GM12892 (cell line): ENCODE results near the gene ADGRL1.
"Not testable (repeated sequence)": the region's sequence is repeated elsewhere in the genome, so short reads cannot be mapped to it uniquely, and the experiment has no call there.

Experiments
- POLR2A ChIP-seq: IDR thresholded peaks from 2 replicates; pipeline ENCODE4 v1.6.1; 2011; ENCODE audit warnings: low read depth, low read length, control low read depth
- POLR2AphosphoS5 ChIP-seq: IDR thresholded peaks from 2 replicates; pipeline ENCODE4 v1.6.1; 2011; ENCODE audit warnings: low read depth, low read length, control low read depth
- TAF1 ChIP-seq: IDR thresholded peaks from 2 replicates; pipeline ENCODE4 v1.6.1; 2011; ENCODE audit warnings: low read depth, mild to moderate bottlenecking, control low read depth, low read length, borderline replicate concordance

DNA sequence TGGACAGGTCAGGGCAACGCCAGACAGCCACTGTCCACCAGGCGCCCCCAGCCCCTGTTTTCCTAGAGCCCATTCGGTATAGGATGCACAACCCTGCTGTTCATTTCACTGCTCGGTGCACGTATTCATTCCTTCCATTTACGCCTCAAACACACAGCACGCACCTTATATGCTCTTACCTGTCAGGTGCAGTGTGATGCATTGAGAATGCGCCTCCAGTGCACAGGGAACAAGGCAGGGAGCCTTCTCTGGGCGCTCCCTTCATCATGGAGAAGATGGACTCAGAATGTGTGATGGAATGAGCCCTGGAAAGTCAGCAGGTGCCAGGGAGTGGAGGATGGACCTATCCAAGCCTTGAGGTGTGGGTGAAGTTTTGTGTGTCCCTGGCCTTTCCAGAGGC, 4.2 kb upstream of the ADGRL1 start:
- not testable (repeated sequence) for TF ChIP-seq POLR2A, TAF1, POLR2AphosphoS5
